Natural killer cell treated with Interleukin-12 subunit alpha and Interleukin-12 subunit beta and Interleukin-15 and Interleukin-18, amount 100 ng/mL, for 72 hours (primary cell): ENCODE data around the gene TTC4. TPM values are rescaled to one million over a fixed set of nuclear protein-coding genes. Genes with fewer than 3 reads are reported as not detected.
"Not testable (repeated sequence)": the region's sequence is repeated elsewhere in the genome, so short reads cannot be mapped to it uniquely, and the experiment has no call there.

Source experiments
- ATAC-seq, 2 donors: fragments of 150-1000 bp; cut with Tn5 transposase in 1 of 2; sonication (Bioruptor Pico), chemical (Tn5 transposase) in 1 of 2; 2 replicates each; pipeline ENCODE4 v1.10.0; 2021
- DNase-seq: peaks from one replicate; pipeline ENCODE4 v3.0.0; 2022; ENCODE audit warnings: low spot score
- H3K27ac Mint-ChIP-seq, 2 donors: 1 replicate in 1 of 2; 2 replicates in 1 of 2; pipeline ENCODE4 v1.8.0; 2022; ENCODE audit warnings: mixed read lengths in 2 of 2, mild to moderate bottlenecking in 1 of 2, moderate library complexity in 1 of 2
- H3K27me3 Mint-ChIP-seq, 2 donors: 1 replicate in 1 of 2; 2 replicates in 1 of 2; pipeline ENCODE4 v1.8.0; 2022; ENCODE audit warnings: mixed read lengths in 2 of 2
- H3K36me3 Mint-ChIP-seq: one replicate; pipeline ENCODE4 v1.8.0; 2022; ENCODE audit warnings: mixed read lengths
- H3K4me1 Mint-ChIP-seq, 2 donors: 1 replicate in 1 of 2; 2 replicates in 1 of 2; pipeline ENCODE4 v1.8.0; 2022; ENCODE audit warnings: low read depth in 2 of 2, mixed read lengths in 2 of 2, mild to moderate bottlenecking in 1 of 2
- H3K4me3 Mint-ChIP-seq: one replicate; pipeline ENCODE4 v1.8.0; 2022; ENCODE audit warnings: mixed read lengths
- H3K9me3 Mint-ChIP-seq: 2 replicates; pipeline ENCODE4 v1.8.0; 2022; ENCODE audit warnings: mixed read lengths
- total RNA-seq, 2 donors: library from RNA; stranded (reverse); gene quantifications; one replicate each; pipeline ENCODE4 v1.2.3, GENCODE V29; 2022

The TTC4 gene
- total RNA-seq, 2 donors from 2014 or later = 30.2 to 33.9 TPM

- H3K27ac Mint-ChIP-seq = peak overlapping the region; percentile 29 to 87
- no peak for ATAC-seq
- H3K36me3 Mint-ChIP-seq = no peaks in the 10 kb centered on the region
- H3K9me3 Mint-ChIP-seq = no peaks in the 10 kb centered on the region
- no peaks in the 10 kb centered on the region for H3K27me3 Mint-ChIP-seq
- DNase-seq = no peak
- peaks cover 24 to 33% of the 10 kb centered on the region in 2 donors for H3K4me1 Mint-ChIP-seq
- peak overlapping the region; percentile 13 for H3K4me3 Mint-ChIP-seq
Observed at GRCh38 chr1:54767526-54767925, 51.9 kb downstream of the TTC4 start.

GRCh38 chr1:54768093-54768492 is 52.4 kb downstream of the TTC4 start:
- DNase-seq (no peak), ATAC-seq (no peak)
- no peak overlapping the region for H3K4me3 Mint-ChIP-seq
- no peaks in the 10 kb centered on the region for H3K36me3 Mint-ChIP-seq
- peak overlapping the region; percentile 29 to 87 for H3K27ac Mint-ChIP-seq
- peaks cover 20 to 29% of the 10 kb centered on the region in 2 donors for H3K4me1 Mint-ChIP-seq
- H3K27me3 Mint-ChIP-seq = no peaks in the 10 kb centered on the region
- no peaks in the 10 kb centered on the region for H3K9me3 Mint-ChIP-seq

GRCh38 chr1:54772951-54773350 is 57.3 kb downstream of the TTC4 start:
- no peaks in the 10 kb centered on the region for H3K36me3 Mint-ChIP-seq
- no peaks in the 10 kb centered on the region for H3K9me3 Mint-ChIP-seq
- no peak for DNase-seq
- no peak for ATAC-seq
- peaks cover 3 to 7% of the 10 kb centered on the region in 2 donors for H3K4me1 Mint-ChIP-seq
- no peaks in the 10 kb centered on the region for H3K27me3 Mint-ChIP-seq
- H3K4me3 Mint-ChIP-seq = no peak overlapping the region
- no peak overlapping the region for H3K27ac Mint-ChIP-seq

GRCh38 chr1:54774820-54775498 is 59.3 kb downstream of the TTC4 start:
- H3K27me3 Mint-ChIP-seq = no peaks in the 10 kb centered on the region
- H3K4me3 Mint-ChIP-seq = no peak overlapping the region
- H3K4me1 Mint-ChIP-seq = peaks cover 0 to 15% of the 10 kb centered on the region in 2 donors
- no peak for DNase-seq
- H3K27ac Mint-ChIP-seq = peak overlapping the region in 1 of 2 donors; percentile 4
- no peak for ATAC-seq
- no peaks in the 10 kb centered on the region for H3K9me3 Mint-ChIP-seq
- no peaks in the 10 kb centered on the region for H3K36me3 Mint-ChIP-seq

GRCh38 chr1:54775828-54776721 is 60.4 kb downstream of the TTC4 start:
- H3K27ac Mint-ChIP-seq, H3K4me3 Mint-ChIP-seq, H3K27me3 Mint-ChIP-seq, DNase-seq, H3K36me3 Mint-ChIP-seq, H3K9me3 Mint-ChIP-seq, ATAC-seq: not testable (repeated sequence)
- peaks cover 0 to 15% of the 10 kb centered on the region in 2 donors for H3K4me1 Mint-ChIP-seq

- H3K4me3 Mint-ChIP-seq = no peak overlapping the region
- no peaks in the 10 kb centered on the region for H3K27me3 Mint-ChIP-seq
- ATAC-seq = no peak
- no peaks in the 10 kb centered on the region for H3K9me3 Mint-ChIP-seq
- DNase-seq = no peak
- H3K36me3 Mint-ChIP-seq = no peaks in the 10 kb centered on the region
- H3K4me1 Mint-ChIP-seq = peaks cover 0 to 18% of the 10 kb centered on the region in 2 donors
- H3K27ac Mint-ChIP-seq = no peak overlapping the region
Observed at GRCh38 chr1:54777011-54777410, 61.4 kb downstream of the TTC4 start.

GRCh38 chr1:54777431-54777830 is 61.8 kb downstream of the TTC4 start:
- no peaks in the 10 kb centered on the region for H3K27me3 Mint-ChIP-seq
- no peaks in the 10 kb centered on the region for H3K9me3 Mint-ChIP-seq
- DNase-seq (no peak), ATAC-seq (no peak)
- peaks cover 0 to 18% of the 10 kb centered on the region in 2 donors for H3K4me1 Mint-ChIP-seq
- no peak overlapping the region for H3K4me3 Mint-ChIP-seq
- no peak overlapping the region for H3K27ac Mint-ChIP-seq
- H3K36me3 Mint-ChIP-seq = no peaks in the 10 kb centered on the region

- Mint-ChIP-seq H3K27ac (peak overlapping the region in 1 of 2 donors; percentile 50), H3K4me1 (peaks cover 0 to 14% of the 10 kb centered on the region in 2 donors), H3K36me3 (no peaks in the 10 kb centered on the region), H3K27me3 (no peaks in the 10 kb centered on the region), H3K9me3 (no peaks in the 10 kb centered on the region), H3K4me3 (no peak overlapping the region)
- DNase-seq (no peak), ATAC-seq (no peak)
Observed at GRCh38 chr1:54781023-54781723, 65.5 kb downstream of the TTC4 start.

- peak overlapping the region in 1 of 2 donors; percentile 50 for H3K27ac Mint-ChIP-seq
- no peak for ATAC-seq
- H3K27me3 Mint-ChIP-seq = no peaks in the 10 kb centered on the region
- DNase-seq = no peak
- no peaks in the 10 kb centered on the region for H3K36me3 Mint-ChIP-seq
- H3K4me1 Mint-ChIP-seq = peaks cover 0 to 22% of the 10 kb centered on the region in 2 donors
- no peaks in the 10 kb centered on the region for H3K9me3 Mint-ChIP-seq
- H3K4me3 Mint-ChIP-seq = no peak overlapping the region
Observed at GRCh38 chr1:54782156-54782555, 66.5 kb downstream of the TTC4 start.

- H3K27ac Mint-ChIP-seq = no peak overlapping the region
- DNase-seq (no peak), ATAC-seq (no peak)
- no peaks in the 10 kb centered on the region for H3K27me3 Mint-ChIP-seq
- no peaks in the 10 kb centered on the region for H3K36me3 Mint-ChIP-seq
- H3K9me3 Mint-ChIP-seq = no peaks in the 10 kb centered on the region
- peaks cover 0 to 24% of the 10 kb centered on the region in 2 donors for H3K4me1 Mint-ChIP-seq
- no peak overlapping the region for H3K4me3 Mint-ChIP-seq
Observed at GRCh38 chr1:54782588-54782987, 66.9 kb downstream of the TTC4 start.

- ATAC-seq = no peak
- Mint-ChIP-seq H3K27ac (no peak overlapping the region), H3K4me1 (peaks cover 4 to 25% of the 10 kb centered on the region in 2 donors), H3K36me3 (no peaks in the 10 kb centered on the region), H3K4me3 (no peak overlapping the region), H3K9me3 (no peaks in the 10 kb centered on the region), H3K27me3 (no peaks in the 10 kb centered on the region)
- no peak for DNase-seq
Observed at GRCh38 chr1:54784066-54784465, 68.4 kb downstream of the TTC4 start.

GRCh38 chr1:54786778-54787177 is 71.1 kb downstream of the TTC4 start:
- H3K9me3 Mint-ChIP-seq = no peaks in the 10 kb centered on the region
- H3K27me3 Mint-ChIP-seq = no peaks in the 10 kb centered on the region
- H3K27ac Mint-ChIP-seq = peak overlapping the region in 1 of 2 donors; percentile 84
- H3K4me1 Mint-ChIP-seq = peaks cover 13 to 27% of the 10 kb centered on the region in 2 donors
- no peaks in the 10 kb centered on the region for H3K36me3 Mint-ChIP-seq
- no peak overlapping the region for H3K4me3 Mint-ChIP-seq
- DNase-seq (no peak), ATAC-seq (no peak)

GRCh38 chr1:54787604-54788003 is 71.9 kb downstream of the TTC4 start:
- H3K27ac Mint-ChIP-seq = no peak overlapping the region
- DNase-seq (no peak), ATAC-seq (no peak)
- no peaks in the 10 kb centered on the region for H3K9me3 Mint-ChIP-seq
- H3K4me1 Mint-ChIP-seq = peaks cover 13 to 26% of the 10 kb centered on the region in 2 donors
- no peak overlapping the region for H3K4me3 Mint-ChIP-seq
- H3K27me3 Mint-ChIP-seq = no peaks in the 10 kb centered on the region
- no peaks in the 10 kb centered on the region for H3K36me3 Mint-ChIP-seq
